HG02840 (cell line): ENCODE data around the gene APOL6.

ENCODE experiments used
- ATAC-seq: cut with Tn5 transposase; IDR thresholded peaks from one replicate; pipeline ENCODE4 v1.9.1; 2021; ENCODE audit warnings: mild to moderate bottlenecking, moderate library complexity, moderate number of reproducible peaks; ENCODE audit not compliant: unreplicated experiment, low FRiP score

Gene APOL6

GRCh38 chr22:35711336-35711735 is 63.1 kb downstream of the APOL6 start:
- no peak for ATAC-seq

- ATAC-seq: no peak
Measured at GRCh38 chr22:35712672-35713071, 64.4 kb downstream of the APOL6 start.

- ATAC-seq: no peak
Measured at GRCh38 chr22:35717572-35717971, 69.3 kb downstream of the APOL6 start, which contains the start of gene APOL5. Gene APOL5 (plus strand): TSS chr22:35717872. CDS start chr22:35717872, 0 bp downstream.
